HCT116 (cell line): ENCODE results near the gene SHISAL2A. TPM values are rescaled to one million over a fixed set of nuclear protein-coding genes. Genes with fewer than 3 reads are reported as not detected.

Experiments used
- ATAC-seq: fragments of 200-7000 bp; cut with Tn5 transposase; 2 replicates; pipeline ENCODE4 v1.9.1; 2020; ENCODE audit warnings: mild to moderate bottlenecking, moderate library complexity
- BruUV-seq: library from RNA; stranded (reverse); fragments of 400-500 nt; replicated peaks from 2 replicates; lab custom pipeline; 2021; lab: Mats Ljungman, UMichigan
- CTCF ChIA-PET: fragments of 300-600 bp; sonication (Branson Sonifier 250); formaldehyde crosslinking; loops from one replicate; lab custom pipeline; 2021; ENCODE audit warnings: antibody characterized with exemption; lab: Charles Lee
- POLR2A ChIA-PET: fragments of 300-600, 350-600 bp; sonication (Branson Sonifier 250); formaldehyde crosslinking; loops from one replicate; lab custom pipeline; 2021; ENCODE audit warnings: antibody characterized with exemption; lab: Charles Lee
- RAD21 ChIA-PET, 2 experiments: fragments of 300-600 bp; sonication (Branson Sonifier 250); formaldehyde crosslinking; loops; one replicate each; lab custom pipeline; 2023; ENCODE audit warnings: low total read pairs in 2 of 2; ENCODE audit not compliant: uncharacterized antibody in 2 of 2, unreplicated experiment in 2 of 2, low non-redundant PET in 1 of 2; lab: Charles Lee
- DNase-seq: peaks from one replicate; pipeline ENCODE4 v3.0.0-alpha.2; 2010; ENCODE audit warnings: low read depth, low spot score
- H2AFZ ChIP-seq: fragments of 200-600 bp; shearing (Covaris generic), sonication (generic); 2 replicates; pipeline ENCODE4 v1.6.1; 2017; ENCODE audit warnings: low read depth, mixed run types, mixed read lengths, antibody characterized with exemption, low read length; ENCODE audit not compliant: poor library complexity, severe bottlenecking
- H3K27ac ChIP-seq: 2 replicates; pipeline ENCODE4 v1.5.1; 2012; ENCODE audit warnings: low read depth, low read length
- H3K27me3 ChIP-seq: fragments of 200-600 bp; sonication (generic); 2 replicates; pipeline ENCODE4 v1.6.1; 2016; ENCODE audit warnings: mixed run types, low read length, mixed read lengths; ENCODE audit not compliant: insufficient read depth
- H3K36me3 ChIP-seq, 2 experiments: fragments of 200-500 bp in 1 of 2; fragments of 200-600 bp in 1 of 2; sonication (Bioruptor generic) in 1 of 2; sonication (generic) in 1 of 2; 2 replicates each; pipeline versions ENCODE4 v1.5.1 to v1.6.1; 2014 to 2016; ENCODE audit warnings: low read length in 2 of 2, inconsistent platforms in 1 of 2, mixed read lengths in 1 of 2, mixed run types in 1 of 2; ENCODE audit not compliant: insufficient read depth in 2 of 2, control insufficient read depth in 1 of 2
- H3K4me1 ChIP-seq, 2 experiments: fragments of 200-600 bp in 1 of 2; sonication (generic) in 1 of 2; 2 replicates each; pipeline versions ENCODE4 v1.5.1 to v1.6.1; 2012 to 2017; ENCODE audit warnings: low read length in 2 of 2, inconsistent platforms in 1 of 2, mild to moderate bottlenecking in 1 of 2, mixed read lengths in 1 of 2, mixed run types in 1 of 2, moderate library complexity in 1 of 2; ENCODE audit not compliant: insufficient read depth in 2 of 2, control insufficient read depth in 1 of 2
- H3K4me2 ChIP-seq: fragments of 200-600 bp; sonication (generic); 2 replicates; pipeline ENCODE4 v1.6.1; 2017; ENCODE audit warnings: mixed run types, low read length, mixed read lengths
- H3K4me3 ChIP-seq, 2 experiments: fragments of 200-600 bp in 1 of 2; sonication (generic) in 1 of 2; replicated peaks in 1 of 2; 2 replicates each; pipeline ENCODE4 v1.5.1; 2011 to 2016; ENCODE audit warnings: low read length in 2 of 2, control low read depth in 1 of 2, low read depth in 1 of 2, mild to moderate bottlenecking in 1 of 2, mixed read lengths in 1 of 2, mixed run types in 1 of 2
- H3K79me2 ChIP-seq: fragments of 200-600 bp; sonication (generic); 2 replicates; pipeline ENCODE4 v1.6.1; 2017; ENCODE audit warnings: mild to moderate bottlenecking, mixed run types, low read length, moderate library complexity, mixed read lengths; ENCODE audit not compliant: insufficient read depth
- H3K9ac ChIP-seq: fragments of 200-600 bp; sonication (generic); 2 replicates; pipeline ENCODE4 v1.6.1; 2016; ENCODE audit warnings: low read length, mixed read lengths
- H3K9me2 ChIP-seq: fragments of 200-600 bp; sonication (generic), shearing (Covaris generic); 2 replicates; pipeline ENCODE4 v1.6.1; 2017; ENCODE audit warnings: mixed run types, mild to moderate bottlenecking, moderate library complexity; ENCODE audit not compliant: insufficient read depth
- H3K9me3 ChIP-seq, 2 experiments: fragments of 200-500 bp in 1 of 2; fragments of 200-600 bp in 1 of 2; sonication (Bioruptor generic) in 1 of 2; sonication (generic) in 1 of 2; 2 replicates each; pipeline ENCODE4 v1.6.1; 2014 to 2017; ENCODE audit warnings: low read length in 2 of 2, mixed read lengths in 2 of 2, inconsistent platforms in 1 of 2, low read depth in 1 of 2, mild to moderate bottlenecking in 1 of 2, mixed run types in 1 of 2, moderate library complexity in 1 of 2; ENCODE audit not compliant: control insufficient read depth in 1 of 2, insufficient read depth in 1 of 2
- H4K20me1 ChIP-seq: fragments of 200-600 bp; sonication (generic), shearing (Covaris generic); 2 replicates; pipeline ENCODE4 v1.6.1; 2017; ENCODE audit warnings: mixed run types, mild to moderate bottlenecking, moderate library complexity; ENCODE audit not compliant: insufficient read depth
- ATF3 ChIP-seq: IDR thresholded peaks from 2 replicates; pipeline ENCODE4 v1.6.1; 2012
- ELF1 ChIP-seq: IDR thresholded peaks from 2 replicates; pipeline ENCODE4 v1.6.1; 2012; ENCODE audit warnings: low read depth, borderline replicate concordance
- EZH2 ChIP-seq: fragments of 200-600 bp; sonication (generic); IDR thresholded peaks from 2 replicates; pipeline ENCODE4 v1.6.1; 2017; ENCODE audit warnings: antibody characterized with exemption, mixed run types
- JUND ChIP-seq: IDR thresholded peaks from 2 replicates; pipeline ENCODE4 v1.6.1; 2012
- POLR2AphosphoS5 ChIP-seq: IDR thresholded peaks from 2 replicates; pipeline ENCODE4 v1.6.1; 2011; ENCODE audit warnings: mild to moderate bottlenecking, low read depth, low read length, moderate library complexity
- SIN3A ChIP-seq: IDR thresholded peaks from 2 replicates; pipeline ENCODE4 v1.6.1; 2012; ENCODE audit warnings: low read depth
- TCF7L2 ChIP-seq: IDR thresholded peaks from 2 replicates; pipeline ENCODE4 v1.7.0; 2011; ENCODE audit warnings: borderline replicate concordance, inconsistent platforms; ENCODE audit not compliant: insufficient read depth, insufficient read length; ENCODE audit errors: extremely low read depth
- ZBTB33 ChIP-seq: IDR thresholded peaks from 2 replicates; pipeline ENCODE4 v1.6.1; 2011; ENCODE audit warnings: mild to moderate bottlenecking, low read length, moderate library complexity; ENCODE audit not compliant: insufficient replicate concordance; ENCODE audit errors: extremely low read depth
- ZFX ChIP-seq: fragments of 450-650 bp; IDR thresholded peaks from 2 replicates; pipeline ENCODE4 v1.6.1; 2017
- ZNF274 ChIP-seq: fragments of 200-500 bp; sonication (Bioruptor generic); IDR thresholded peaks from 2 replicates; pipeline ENCODE4 v1.6.1; 2014; ENCODE audit warnings: mild to moderate bottlenecking, low read depth, low read length, inconsistent platforms
- intact Hi-C: fragments of 100-400 bp; cut with micrococcal nuclease; formaldehyde crosslinking; loops from 2 replicates; pipeline ENCODE4 v1.10.0; 2022
- total RNA-seq: library from RNA; stranded (reverse); gene quantifications from one replicate; pipeline ENCODE4 v1.2.1, GENCODE V29; 2021; ENCODE audit not compliant: unreplicated experiment
- TF ChIP-seq, protein P1 (sequence below): IDR thresholded peaks from 2 replicates; pipeline ENCODE4 v1.6.1; 2012

The SHISAL2A gene
- total RNA-seq, 1 experiment from 2014 or later = not detected

GRCh38 chr1:52601991-52602855 is 30.7 kb upstream of the SHISAL2A start, which contains the start of gene GPX7:
Gene GPX7, plus strand, starts transcription at chr1:52602371. Its CDS starts 39 bp downstream, at chr1:52602410.
- POLR2A ChIA-PET = no interaction called here
- Histone ChIP-seq H3K9me2 (no peaks in the 10 kb centered on the region), H3K27me3 (no peaks in the 10 kb centered on the region), H2AFZ (no peak within 1 kb of the TSS), H3K4me2 (no peak within 1 kb of the TSS), H3K9ac (no peak within 1 kb of the TSS), H3K36me3 (no peaks in the 10 kb centered on the region), H4K20me1 (no peaks in the 10 kb centered on the region), H3K79me2 (no peaks in the 10 kb centered on the region), H3K4me3 (no peak within 1 kb of the TSS), H3K9me3 (no peaks in the 10 kb centered on the region), H3K4me1 (no peaks in the 10 kb centered on the region), H3K27ac (no peak within 1 kb of the TSS)
- intact Hi-C loops = no loop called here
- RAD21 ChIA-PET = no interaction called here
- BruUV-seq = no TSS peak
- CTCF ChIA-PET = no interaction called here
- no peak for DNase-seq
- ATAC-seq = no peak
- TF ChIP-seq, protein P1, sequence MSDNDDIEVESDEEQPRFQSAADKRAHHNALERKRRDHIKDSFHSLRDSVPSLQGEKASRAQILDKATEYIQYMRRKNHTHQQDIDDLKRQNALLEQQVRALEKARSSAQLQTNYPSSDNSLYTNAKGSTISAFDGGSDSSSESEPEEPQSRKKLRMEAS = no peak
- no peak for TF ChIP-seq ELF1
- no peak for TF ChIP-seq ZNF274
- TF ChIP-seq POLR2AphosphoS5 = no peak
- no peak for TF ChIP-seq TCF7L2

- Histone ChIP-seq H3K9ac (no peak overlapping the region), H3K4me2 (no peak overlapping the region), H3K9me2 (no peaks in the 10 kb centered on the region), H3K79me2 (no peaks in the 10 kb centered on the region), H3K9me3 (no peaks in the 10 kb centered on the region), H3K27ac (no peak overlapping the region), H3K4me3 (no peak overlapping the region), H3K27me3 (no peaks in the 10 kb centered on the region), H2AFZ (no peak overlapping the region), H3K4me1 (no peaks in the 10 kb centered on the region), H3K36me3 (no peaks in the 10 kb centered on the region), H4K20me1 (no peaks in the 10 kb centered on the region)
- intact Hi-C loops = no loop called here
- ChIA-PET POLR2A (no interaction called here), CTCF (no interaction called here), RAD21 (no interaction called here)
- DNase-seq = no peak
- ATAC-seq = no peak
- no TSS peak for BruUV-seq
- TF ChIP-seq ZFX (no peak), SIN3A (no peak), ATF3 (no peak), TCF7L2 (no peak), JUND (no peak), EZH2 (no peak), ZBTB33 (no peak), ZNF274 (no peak), POLR2AphosphoS5 (no peak)
- TF ChIP-seq, protein P1 = no peak
Measured at GRCh38 chr1:52602856-52603600, 29.9 kb upstream of the SHISAL2A start.
